Activated CD4-positive, alpha-beta T cell treated with anti-CD3 and anti-CD28 coated beads, Interleukin-2, amount 50 U/mL, for 1 hour (primary cell): ENCODE measurements around the gene ARMH3.

Source experiments
- DNase-seq: peaks from one replicate; pipeline ENCODE4 v3.0.0-alpha.2; 2020

Gene ARMH3

DNA sequence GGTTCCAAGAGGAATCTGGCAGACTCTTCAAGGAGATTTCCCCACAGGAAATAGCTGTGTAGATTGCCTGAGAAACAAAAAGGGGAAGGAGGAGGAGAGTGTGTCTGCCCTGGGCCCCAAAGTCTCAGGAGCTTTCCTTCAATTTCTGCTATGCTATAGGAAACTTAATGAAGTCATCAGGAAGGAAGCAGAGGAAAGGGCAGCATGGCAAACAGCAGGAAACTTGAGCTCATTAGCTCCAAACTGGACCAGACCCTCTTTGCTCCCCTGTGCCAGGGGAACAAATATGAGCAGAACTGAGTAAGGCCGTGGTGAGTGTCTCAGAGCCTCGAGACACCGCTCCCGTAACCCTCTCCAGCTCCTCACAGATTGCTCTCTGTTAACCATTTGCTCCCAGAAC, 207.6 kb downstream of the ARMH3 start:
- DNase-seq, result no peak

DNA sequence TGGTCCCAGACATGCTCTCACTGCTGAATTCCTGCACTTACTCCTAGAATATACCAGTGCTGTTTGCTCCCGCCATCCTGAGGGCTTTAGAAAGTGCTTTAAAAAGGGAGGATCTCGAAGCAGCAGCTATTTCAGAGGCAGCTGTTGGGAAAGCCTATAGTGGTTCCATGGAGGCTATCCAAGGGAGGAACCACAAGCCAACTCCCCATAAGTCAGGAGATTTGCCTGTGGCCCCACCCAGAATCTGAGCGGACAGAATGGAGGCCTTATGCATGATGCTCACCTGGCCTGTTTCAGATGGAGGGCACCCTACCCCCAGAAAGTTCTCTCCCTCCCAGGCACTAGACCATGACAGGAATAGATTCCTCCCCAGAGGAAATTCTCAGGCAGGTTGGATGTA, 210.1 kb downstream of the ARMH3 start:
- no peak for DNase-seq

DNA sequence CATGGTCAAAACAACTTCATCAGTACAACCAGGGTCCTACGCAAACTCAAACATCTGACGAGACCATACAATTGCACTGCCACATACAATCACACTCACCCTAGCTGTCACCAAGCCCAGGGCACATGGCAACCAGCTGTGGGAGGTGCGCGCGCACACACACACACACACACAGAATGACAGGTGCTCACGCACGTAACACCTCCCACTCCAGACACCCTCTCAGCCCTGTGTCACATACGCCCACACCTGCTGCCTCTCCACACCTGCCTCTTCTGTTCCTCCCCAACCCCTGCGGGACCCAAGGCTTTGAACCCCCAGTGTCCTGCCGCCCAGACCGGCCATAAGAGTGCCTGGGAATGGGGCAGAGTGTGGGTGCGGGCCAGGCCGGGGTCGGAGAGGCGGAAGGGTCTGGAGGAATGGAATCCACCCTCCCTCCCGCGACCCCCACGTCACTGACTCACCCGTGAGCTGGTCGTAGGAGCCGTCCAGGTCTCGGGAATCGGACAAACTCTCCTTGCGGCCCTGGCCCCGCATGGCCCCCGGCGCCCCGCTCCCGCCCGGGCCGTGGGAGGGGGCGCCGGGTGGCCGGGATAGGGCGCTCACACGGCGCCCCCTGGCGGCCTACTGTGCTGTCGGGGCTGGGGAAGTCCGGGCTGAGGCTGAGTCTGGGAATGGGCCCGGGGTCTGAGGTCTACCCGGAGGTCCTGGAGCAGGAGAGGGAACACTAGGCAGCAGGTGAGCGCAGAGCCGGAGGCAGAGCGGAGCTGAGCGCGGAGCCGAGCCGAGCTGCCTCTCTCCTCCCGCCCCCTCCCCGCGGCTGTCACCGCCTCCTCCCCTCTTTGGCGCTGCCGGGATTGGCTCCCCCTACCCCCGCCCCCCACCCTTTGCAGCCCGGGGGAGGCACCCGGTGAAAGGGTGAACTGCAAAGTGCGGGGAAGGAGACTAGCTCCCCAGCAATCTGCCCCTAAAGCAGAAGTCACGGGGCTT, 212.6 kb downstream of the ARMH3 start, which contains the start of gene KCNIP2:
TSS of gene KCNIP2 (minus strand) at position 769 of the 990 bp plus-strand sequence. CDS start at position 537, 232 bp downstream.
- peak; percentile 63 for DNase-seq

DNA sequence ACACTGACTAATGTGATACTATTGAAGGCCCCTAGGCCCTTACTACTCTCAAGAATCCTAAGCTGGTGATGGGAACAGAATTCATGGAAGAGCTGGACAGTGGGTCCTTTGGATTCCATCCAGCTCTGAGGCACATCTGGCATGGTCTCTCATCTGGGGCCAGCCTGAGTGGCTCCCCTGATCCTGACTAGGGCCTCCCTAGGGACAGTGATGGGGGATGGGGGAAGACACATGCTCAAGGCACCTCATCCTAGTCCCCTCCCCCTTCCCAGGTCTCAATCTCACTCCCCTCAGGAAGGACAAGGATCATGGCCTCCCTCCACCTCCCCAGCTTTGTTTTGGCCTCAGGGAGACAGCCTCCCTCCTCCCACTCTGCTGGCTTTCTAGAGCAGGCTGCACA, 214.1 kb downstream of the ARMH3 start:
- no peak for DNase-seq

DNA sequence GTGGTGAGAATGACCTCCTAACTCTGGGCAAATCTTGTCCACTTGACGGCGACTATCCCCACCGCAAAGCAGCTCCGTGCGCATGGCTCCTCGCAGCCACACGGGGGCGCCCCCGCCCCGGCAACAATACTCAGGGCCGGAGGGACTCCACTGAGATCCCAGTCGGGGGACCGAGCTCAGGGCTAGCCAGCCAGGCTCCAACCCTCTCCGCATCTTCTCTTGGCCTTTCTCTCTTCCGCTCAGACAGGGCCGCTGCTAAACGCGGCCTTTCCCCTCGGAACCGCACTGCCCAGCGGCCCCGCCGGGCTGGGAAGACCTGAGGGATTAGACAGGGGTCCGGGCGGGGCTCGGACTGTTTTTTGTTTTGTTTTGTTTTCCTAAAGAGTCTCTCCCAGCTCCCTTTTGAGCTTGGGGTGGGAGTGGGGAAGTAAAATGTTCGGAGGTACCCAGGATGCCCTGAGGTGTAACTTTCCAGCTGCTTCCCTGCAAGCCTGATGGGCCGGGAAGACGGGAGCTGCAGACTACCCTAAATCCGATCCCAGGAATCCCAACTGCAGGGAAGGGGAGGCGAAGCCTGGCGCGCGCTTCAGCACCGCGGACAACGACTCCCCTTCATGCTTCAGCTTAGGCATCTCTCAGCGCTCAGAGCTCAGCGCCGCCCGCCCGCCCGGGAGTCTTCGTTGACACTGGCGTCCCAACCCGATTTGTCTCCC, 215.1 kb downstream of the ARMH3 start:
- DNase-seq, result peak; percentile 66

DNA sequence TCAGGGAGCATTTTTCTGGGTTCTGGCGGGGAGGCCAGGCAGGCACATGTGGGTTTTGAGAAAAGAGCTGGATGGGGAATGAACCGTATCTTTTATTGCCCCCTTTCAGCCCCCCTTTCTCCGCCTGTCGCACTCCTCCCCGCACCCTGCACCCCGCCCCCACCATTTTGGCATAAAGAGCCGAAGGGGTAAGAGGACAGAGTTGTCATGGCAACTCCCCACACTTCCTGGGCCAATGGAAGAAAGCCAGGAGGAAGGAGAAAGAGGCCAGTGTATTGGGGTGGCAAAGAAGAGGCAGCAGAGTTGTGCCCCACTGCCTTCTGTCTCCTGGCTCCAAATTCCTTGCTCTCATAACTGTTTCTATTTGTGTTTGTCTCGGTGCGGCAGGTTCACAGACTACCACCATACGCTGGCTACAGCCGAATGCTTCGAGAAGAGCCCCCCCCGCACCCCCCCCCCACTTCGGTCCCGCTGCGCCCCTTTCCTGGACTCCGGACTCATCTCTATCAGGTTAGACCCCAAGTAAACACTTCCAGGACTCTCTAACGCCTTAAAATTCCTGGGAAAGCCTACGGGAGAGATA, 215.8 kb downstream of the ARMH3 start:
- DNase-seq, result no peak

DNA sequence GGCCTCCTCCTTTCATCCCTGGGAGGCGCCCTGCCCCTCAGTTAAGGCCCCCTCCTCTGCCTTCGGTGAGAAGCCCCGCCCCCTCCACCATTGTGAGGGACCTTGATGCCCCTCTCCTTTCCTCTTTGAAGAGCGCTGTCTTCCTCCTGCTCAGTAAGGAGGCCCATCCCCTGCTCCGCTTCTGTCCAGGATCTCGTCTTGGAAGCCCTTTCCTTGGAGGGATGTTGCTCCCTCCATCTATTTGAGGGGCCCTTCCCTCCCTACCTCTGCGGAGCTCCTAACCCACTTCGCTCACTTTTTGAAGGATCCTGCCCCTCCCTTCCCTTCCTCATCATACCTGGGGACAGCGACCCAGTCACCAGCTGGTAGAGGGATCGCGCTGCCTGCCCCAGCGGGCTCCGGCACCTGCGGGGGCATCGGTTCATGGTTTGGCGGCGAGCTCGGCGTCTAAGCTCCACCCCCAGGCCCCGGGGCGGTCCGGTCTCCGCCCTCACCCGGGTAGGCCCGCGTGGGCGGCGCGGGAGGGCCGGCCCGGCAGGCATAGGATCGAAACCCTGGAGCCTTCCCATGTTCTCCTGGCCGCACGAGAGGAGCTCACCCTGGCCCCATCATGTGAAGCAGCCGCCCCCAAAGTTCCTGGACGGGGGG, 216.4 kb downstream of the ARMH3 start:
- DNase-seq, result peak; percentile 64

DNA sequence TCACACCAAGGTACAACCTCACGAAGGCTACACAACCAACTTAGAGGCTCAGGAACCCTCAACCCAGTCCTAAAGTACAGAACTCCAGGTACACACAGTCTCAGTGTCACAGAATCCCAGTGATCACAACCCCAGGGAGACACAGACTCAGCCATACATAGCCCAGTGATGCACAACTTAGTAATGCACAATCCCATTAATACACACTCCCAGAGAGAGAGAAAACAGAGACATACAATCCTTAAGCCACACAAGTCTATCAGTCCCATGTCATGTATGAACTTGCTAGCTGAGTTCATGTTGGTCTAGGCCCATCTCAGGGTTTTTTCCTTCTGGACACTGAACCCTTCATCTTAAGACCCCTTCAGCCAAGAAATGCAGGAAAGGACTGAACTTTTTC, 217.0 kb downstream of the ARMH3 start:
- no peak for DNase-seq

DNA sequence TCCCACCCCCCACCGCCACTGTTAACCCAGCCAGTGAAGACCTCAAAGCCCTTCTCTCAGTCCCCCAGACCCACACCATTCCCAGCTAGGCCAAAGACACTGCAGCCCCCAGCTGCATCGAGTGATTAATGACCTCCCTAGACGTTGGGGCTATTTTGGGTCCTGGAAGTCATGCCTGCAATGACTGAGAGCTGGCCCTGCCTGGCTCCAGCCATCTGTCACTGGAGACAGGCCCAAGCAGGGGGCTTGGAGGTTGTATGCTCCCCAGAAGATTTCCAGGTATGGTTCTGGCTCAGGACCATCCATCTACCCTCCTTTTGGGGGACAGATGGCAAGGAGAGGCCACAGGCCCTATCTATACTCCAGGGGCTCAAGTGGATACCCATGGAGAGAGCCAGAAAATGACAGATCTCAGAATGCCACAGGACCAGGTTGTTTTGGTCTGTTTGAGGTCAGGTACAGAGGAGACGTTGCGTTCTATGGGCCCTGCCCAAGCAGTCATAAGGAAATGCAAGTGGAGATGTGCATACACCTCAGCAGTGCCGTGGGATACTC, 217.5 kb downstream of the ARMH3 start:
- DNase-seq, result no peak

DNA sequence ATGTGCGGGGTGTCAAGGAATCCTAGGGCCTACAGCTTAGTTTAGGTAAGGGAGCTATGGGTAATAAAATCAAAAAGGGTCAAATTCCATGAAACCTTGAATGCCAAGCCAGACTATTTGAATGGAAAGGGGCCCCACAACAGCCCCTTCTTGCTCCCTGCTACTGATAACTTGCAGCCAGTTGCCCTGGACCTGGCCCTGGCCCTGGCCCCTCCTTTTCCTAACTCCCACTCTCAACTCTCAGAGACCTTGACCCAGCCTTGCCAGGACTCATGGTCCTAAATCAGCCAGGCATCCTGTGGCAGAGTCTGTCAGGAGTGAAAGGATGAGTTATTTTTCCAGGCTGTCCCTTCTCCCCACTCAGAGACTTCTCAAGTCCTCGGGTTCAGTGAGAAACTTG, 218.2 kb downstream of the ARMH3 start:
- DNase-seq, result no peak

DNA sequence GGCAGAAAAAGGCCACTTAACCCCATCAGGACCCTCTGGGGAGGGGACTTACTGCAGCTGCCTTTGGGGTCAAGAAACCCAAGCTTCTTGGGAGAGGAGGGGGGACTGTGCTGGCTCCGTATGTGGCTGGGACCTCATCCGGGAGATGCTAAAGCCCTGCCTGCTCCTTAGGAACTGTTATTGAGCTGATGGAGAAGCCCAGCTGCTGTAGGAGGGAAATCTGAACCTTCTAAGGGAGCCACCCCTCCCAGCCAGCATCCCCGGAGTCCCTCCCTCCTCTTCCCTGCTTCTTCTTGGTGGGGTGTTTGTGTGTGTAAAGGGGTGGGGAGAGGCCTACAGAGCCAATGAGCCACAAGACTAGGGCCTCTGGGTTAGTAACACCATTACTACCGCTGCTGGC, 220.6 kb downstream of the ARMH3 start:
- DNase-seq, result no peak

DNA sequence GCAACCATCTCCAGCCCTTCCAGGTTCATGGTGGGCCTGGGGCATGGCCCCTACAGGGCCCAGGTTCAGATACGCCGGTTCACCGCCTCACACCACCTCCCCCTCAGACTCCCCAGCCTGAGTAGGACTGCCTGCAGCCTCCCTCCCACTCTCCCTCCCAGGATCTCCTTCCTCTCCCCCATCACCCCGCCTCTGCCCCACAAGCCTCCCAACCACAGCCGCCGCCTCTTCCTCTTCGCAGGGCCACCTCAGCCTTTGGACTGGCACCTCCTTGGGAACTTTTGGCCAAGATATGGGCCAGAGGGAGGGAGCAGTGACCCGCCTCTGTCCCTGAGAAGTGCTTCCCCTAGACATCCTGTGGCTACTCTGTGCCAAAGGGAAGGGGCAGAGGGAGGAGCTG, 221.6 kb downstream of the ARMH3 start:
- no peak for DNase-seq

DNA sequence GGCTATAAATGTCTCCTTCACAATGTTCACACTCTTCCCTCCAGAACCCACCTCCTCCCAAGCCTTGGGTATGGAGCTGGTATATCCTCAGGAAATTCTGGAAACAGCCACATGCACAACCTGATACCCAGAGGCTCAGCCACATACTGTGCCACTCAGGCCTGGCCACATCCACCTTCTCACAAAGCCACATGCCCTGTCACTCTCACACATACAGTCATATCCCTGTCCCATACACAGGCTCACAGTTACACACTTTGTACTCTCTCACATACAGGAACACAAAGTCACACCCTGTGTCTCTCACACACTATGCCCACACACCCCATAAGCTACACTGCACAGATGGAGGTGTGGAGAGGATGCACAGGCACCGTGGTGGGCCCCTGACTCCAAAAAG, 222.5 kb downstream of the ARMH3 start:
- no peak for DNase-seq

DNA sequence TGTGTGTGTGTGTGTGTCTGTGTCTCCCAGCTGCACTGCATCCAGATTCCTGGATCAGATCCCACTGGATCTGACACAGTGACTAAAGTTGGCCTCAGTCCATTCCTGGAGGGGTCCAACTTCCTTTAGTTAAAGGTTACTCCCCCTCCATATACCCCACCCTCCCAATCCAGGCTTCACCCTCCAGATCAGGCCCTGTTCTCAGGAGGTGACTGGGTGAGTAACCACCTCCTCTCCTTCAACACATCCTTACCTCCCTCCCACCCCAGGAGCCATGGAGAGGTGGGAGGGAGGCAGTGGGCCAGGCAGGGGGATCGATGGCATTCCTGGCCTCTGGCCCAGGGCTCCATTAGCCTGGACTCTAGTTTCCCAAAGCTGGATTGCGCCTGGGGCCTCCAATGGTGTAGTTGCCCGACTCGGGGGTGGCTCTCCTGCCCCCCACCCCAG, 223.6 kb downstream of the ARMH3 start:
- no peak for DNase-seq

DNA sequence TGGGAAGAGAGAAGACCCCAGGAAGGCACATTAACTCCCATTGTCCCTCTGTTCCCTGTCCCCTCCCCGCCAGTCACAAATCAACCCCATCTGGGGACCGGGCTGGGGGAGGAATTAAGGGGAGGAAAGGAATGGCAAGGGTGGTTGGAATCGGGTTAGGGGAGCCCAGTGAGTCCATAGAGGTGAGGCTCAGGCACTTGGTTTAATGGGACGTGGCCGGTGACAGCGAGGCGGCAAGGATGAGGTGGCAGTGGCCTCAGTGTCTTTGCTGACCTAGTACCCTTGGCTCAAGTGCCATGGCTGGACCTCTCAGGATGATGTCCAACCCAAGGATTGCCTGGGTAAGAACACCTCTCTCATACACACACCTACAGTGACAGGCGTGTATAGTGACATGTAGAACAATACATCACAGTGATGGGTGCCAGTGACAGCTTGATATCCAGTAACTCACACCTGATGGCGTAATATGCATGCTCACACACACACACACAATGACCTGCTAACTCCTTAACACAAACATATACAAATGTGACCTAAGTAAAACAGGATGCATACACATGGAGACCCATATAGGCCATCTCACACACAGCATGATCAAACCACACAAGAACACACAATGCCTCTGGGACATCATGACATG, 224.7 kb downstream of the ARMH3 start:
- DNase-seq, result no peak

DNA sequence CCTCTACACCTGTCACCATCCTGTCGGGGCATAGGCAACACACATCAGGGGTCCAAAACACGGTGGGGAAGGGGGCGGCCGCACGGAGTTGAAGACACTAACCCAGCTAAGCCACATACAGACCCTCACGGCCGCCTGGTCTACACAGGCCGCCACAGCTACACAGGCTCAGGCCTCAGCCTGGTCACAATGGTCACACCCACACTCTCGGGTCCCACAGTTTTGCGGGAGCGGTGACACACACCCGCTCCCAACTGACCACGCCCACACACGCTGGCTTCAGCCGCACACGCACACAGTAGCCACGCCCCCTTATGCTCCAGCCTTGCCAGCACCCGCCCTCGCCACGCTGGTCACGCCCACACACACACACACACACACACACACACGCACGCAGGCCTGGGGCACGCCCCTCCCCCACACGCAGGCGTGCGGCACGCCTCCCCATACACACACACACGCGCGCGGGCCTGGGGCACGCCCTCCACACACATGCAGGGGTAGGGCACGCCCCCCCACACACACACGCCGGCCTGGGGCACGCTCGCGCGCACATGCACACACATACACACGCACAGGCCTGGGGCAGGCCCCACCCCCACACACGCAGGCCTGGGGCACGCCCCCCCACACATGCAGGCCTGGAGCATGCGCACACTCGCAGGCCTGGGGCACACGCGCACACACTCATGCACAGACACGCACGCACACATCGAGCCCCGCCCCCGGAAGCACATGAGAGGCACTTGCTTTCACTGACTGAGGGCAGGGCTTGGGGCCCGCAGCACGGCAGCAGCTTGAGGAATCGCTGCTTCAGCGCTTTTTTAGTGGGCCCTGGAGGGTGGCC, 225.4 kb downstream of the ARMH3 start:
- DNase-seq, result peak; percentile 95

DNA sequence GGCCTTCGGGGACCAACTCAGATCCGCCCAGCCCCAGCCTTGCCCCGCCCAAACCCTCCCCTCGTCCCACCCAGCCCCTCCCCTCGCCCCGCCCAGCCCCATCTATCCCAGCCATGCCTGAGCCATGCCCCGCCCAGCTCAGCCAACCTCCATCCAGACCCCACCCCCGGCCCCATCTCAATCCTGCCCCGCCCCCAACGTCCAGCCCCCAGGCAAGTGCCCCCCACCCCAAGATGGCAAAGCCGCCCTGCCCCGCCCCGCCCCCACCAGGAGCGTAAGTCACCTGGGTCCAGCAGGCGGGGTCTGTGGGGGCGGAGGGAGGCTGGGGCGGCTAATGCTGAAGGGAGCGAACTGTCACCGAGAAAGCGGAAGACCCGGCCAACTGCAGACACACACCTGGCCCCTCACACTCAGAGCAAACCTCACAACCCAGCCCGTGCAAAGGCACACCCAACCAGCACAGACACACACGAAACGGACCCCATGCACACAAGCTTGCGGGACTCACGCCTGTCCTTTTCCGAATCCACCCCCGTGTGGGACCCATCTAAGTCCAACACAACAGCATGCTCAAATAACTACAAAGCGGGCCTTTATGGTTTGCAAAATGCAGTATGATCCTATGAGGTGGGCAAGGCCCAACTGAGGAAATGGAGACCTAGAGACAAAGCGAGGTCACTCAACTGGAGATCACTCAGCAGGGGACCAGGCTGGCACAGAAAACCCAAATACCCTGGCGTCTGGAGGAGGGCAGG, 226.2 kb downstream of the ARMH3 start:
- peak; percentile 66 for DNase-seq

DNA sequence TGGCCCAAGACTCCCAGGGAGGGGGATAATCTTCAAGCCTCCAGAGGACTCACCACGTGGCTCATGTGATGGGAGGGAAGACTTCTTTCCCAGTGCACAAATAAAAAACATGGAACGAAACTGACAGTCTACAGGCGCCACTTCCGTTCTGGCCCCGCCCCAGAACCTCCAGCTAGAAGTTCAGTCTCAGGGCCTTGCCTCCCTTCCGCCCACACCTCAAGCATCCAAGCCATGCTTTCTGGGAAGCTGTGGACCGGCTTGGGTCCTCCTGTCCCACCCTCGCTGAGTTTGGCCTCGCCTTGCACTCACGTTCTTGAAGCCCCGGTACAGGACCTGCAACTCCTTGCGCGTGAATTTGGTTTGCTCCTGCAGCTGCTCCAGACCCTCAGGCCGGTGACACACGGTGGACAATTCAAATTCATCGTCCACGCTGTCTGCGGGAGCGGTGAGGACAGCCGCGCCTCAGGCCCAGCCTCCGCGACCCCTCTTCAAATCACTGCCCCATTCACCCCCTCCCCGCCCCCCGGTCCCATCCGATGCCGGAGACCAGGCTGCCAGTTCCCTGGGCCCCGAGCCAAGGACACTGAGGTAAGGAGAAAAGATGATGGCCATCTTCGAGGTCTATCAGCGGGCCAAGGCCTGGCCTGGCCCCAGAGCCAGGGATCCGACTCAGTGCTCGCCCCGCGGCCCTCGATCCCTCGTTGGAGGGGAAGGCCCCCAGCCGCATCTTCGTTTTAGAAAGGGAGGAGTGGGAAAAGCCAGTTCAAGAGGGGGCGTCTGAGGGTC, 227.0 kb downstream of the ARMH3 start:
- DNase-seq, result no peak

DNA sequence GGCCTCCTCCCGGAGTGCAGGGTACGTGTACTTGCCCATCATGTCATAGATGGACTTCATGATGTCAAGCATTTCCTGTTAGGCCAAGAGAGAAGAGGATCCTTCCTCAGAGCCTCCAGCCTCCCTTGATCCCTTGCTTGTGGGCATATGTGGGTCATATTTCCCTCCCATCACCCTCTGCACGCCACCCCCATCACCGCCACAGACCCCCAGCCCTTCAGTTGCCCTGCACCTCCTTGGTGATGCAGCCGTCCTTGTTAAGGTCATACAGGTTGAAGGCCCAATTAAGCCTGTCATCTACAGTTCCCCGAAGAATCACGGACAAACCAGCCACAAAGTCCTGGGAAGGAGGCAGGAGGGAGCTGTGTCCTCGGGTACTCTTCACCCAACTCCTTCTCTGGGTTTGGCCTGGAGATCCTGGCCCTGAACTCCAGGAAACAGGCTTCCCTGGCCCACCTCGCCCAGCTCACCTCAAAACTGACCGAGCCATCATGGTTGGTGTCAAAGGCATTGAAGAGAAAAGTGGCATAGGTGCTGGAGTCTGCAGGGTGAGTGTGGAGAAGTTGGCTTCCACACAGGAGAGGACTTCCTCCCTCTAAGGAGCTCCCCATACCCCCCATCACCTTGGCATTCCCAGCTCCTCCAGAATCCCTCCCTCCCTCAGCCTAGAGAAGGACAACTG, 227.9 kb downstream of the ARMH3 start:
- DNase-seq, result no peak
